BJ (cell line): ENCODE measurements around the gene DARS2. TPM values are rescaled to one million over a fixed set of nuclear protein-coding genes. Genes with fewer than 3 reads are reported as not detected.
A peak's percentile ranks its signal among the peaks of the same experiment; 100 is the strongest.

Source experiments
- CTCF ChIA-PET: fragments of 350-600 bp; formaldehyde crosslinking; extraction: SDS; loops from one replicate; lab custom pipeline; 2021; ENCODE audit warnings: antibody characterized with exemption, inconsistent platforms; lab: Yijun Ruan, JAX
- POLR2A ChIA-PET: fragments of 300-600 bp; sonication (Branson Sonifier 250); formaldehyde crosslinking; extraction: SDS; loops from one replicate; lab custom pipeline; 2021; ENCODE audit warnings: antibody characterized with exemption; lab: Charles Lee
- DNase-seq: peaks from one replicate; pipeline ENCODE4 v3.0.0-alpha.2; 2011; ENCODE audit warnings: low read depth
- H3K27me3 ChIP-seq: 2 replicates; pipeline ENCODE4 v1.6.0; 2011; ENCODE audit warnings: low read length; ENCODE audit not compliant: control insufficient read depth, insufficient read depth
- H3K36me3 ChIP-seq: 2 replicates; pipeline ENCODE4 v1.5.1; 2011; ENCODE audit warnings: low read length; ENCODE audit not compliant: control insufficient read depth, insufficient read depth
- H3K4me3 ChIP-seq: 2 replicates; pipeline ENCODE4 v1.5.1; 2011; ENCODE audit warnings: low read depth, mild to moderate bottlenecking, control low read depth, low read length
- polyA minus RNA-seq: library from RNA; depleted of rRNA, polyadenylated mRNA; stranded (reverse); fragments of >200 nt; gene quantifications from 2 replicates; pipeline ENCODE4 v1.2.3, GENCODE V29; 2011; rRNA and poly(A)+ RNA removed
- polyA plus RNA-seq: library from polyadenylated mRNA; depleted of rRNA; stranded (reverse); fragments of >200 nt; gene quantifications from 2 replicates; pipeline ENCODE4 v1.2.3, GENCODE V29; 2011; rRNA removed
- TF ChIP-seq, protein P1 (sequence below): IDR thresholded peaks from 2 replicates; pipeline ENCODE4 v1.5.1; 2011; ENCODE audit warnings: low read depth, mild to moderate bottlenecking, control low read depth, inconsistent platforms, low read length, moderate library complexity; ENCODE audit not compliant: insufficient read depth

The DARS2 gene
- polyA plus RNA-seq (15.8 and 24.3 TPM in 2 replicates), polyA minus RNA-seq (13.7 and 17.3 TPM in 2 replicates)

DNA sequence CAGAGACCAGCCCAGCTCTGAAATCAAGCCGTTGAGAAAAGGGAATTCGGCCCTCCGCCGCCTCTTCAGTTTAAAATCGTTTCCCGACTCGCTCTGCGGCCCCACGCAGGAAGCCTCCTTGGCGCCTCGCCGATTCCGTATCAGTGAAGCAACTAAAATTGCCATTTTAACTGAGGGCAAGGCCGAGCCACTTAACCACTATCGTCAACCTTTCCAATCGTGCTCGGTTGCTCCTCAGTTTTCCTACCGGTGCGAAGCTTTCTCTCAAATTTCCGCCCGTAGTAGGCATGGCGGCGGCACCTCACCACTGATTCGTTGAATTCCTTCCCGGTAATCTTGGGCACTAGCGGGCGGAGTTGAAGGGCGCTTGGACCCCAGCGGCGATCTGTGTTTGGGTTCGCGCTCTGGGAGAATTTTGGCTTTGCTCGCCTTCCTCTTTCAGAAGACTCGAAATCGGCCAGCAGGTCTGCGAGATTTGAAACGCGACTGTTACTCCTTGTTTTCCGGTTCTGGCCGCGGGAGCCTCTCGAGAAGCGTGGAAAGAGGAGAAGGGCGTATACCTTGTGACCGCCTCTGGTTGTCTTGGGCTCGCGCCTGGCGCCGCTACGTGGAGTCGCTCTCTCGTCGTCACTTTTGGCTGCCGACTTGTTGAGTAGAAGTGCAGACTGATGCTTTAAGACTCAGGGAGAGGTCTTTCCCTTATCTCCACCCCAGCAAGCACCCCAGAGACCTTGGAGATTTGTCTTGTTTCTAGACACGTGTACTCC lies at the start of gene DARS2, which contains the start of gene CENPL:
TSS of gene DARS2 (plus strand) at position 359 of the 767 bp plus-strand sequence. CDS start 557 bp downstream, outside the sequence.
TSS of gene CENPL (minus strand) at position 569 of the 767 bp plus-strand sequence. CDS start 13,584 bp downstream, outside the sequence.
- TF ChIP-seq, protein P1, sequence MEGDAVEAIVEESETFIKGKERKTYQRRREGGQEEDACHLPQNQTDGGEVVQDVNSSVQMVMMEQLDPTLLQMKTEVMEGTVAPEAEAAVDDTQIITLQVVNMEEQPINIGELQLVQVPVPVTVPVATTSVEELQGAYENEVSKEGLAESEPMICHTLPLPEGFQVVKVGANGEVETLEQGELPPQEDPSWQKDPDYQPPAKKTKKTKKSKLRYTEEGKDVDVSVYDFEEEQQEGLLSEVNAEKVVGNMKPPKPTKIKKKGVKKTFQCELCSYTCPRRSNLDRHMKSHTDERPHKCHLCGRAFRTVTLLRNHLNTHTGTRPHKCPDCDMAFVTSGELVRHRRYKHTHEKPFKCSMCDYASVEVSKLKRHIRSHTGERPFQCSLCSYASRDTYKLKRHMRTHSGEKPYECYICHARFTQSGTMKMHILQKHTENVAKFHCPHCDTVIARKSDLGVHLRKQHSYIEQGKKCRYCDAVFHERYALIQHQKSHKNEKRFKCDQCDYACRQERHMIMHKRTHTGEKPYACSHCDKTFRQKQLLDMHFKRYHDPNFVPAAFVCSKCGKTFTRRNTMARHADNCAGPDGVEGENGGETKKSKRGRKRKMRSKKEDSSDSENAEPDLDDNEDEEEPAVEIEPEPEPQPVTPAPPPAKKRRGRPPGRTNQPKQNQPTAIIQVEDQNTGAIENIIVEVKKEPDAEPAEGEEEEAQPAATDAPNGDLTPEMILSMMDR, result no peak
- POLR2A ChIA-PET, result no interaction called here
- CTCF ChIA-PET, result interaction anchor here (0.8 to 2.2 kb wide), 8 partner anchors 107 to 1081 kb away, joined by 3 to 10 read pairs (median 4); no protein-coding TSS in a partner anchor
- Histone ChIP-seq H3K36me3 (no peaks in the 10 kb centered on the region), H3K4me3 (peak within 1 kb of the TSS; percentile 82), H3K27me3 (no peaks in the 10 kb centered on the region)
- peak; percentile 93 for DNase-seq

GRCh38 chr1:173775578-173776226 lies 48.8 kb upstream of the DARS2 start:
- ChIA-PET POLR2A (no interaction called here), CTCF (interaction anchor here (0.9 kb wide), 1 partner anchor 11 kb away, joined by 3 read pairs; no protein-coding TSS in a partner anchor)
- Histone ChIP-seq H3K36me3 (peaks cover 3% of the 10 kb centered on the region; the same call in 1 of the 2 replicates), H3K4me3 (no peak overlapping the region), H3K27me3 (no peaks in the 10 kb centered on the region)
- TF ChIP-seq, protein P1, result no peak
- DNase-seq, result no peak

DNA sequence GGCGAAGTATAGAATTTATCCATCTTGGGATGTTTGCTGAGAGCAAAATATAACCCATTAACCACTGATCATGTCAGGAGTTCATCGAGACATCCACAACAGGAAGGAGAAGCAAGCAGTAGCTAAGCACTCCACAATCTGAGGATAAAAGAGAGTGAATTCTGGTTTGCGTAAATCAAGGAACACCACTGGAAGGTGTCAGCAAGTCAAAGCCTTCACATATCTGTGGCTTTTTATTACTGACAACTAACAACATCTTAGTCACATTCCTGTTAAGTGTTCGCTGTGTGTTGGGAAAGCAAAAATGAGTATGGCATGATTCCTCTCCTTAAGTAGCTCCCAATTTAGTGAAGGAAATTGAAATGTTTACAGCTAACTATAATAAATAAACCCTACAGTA lies 44.5 kb upstream of the DARS2 start:
- POLR2A ChIA-PET, result interaction anchor here (0.6 kb wide), 1 partner anchor 10 kb away, joined by 8 read pairs; no protein-coding TSS in a partner anchor
- CTCF ChIA-PET, result interaction anchor here (1.5 kb wide), 1 partner anchor 25 kb away, joined by 6 read pairs; no protein-coding TSS in a partner anchor
- H3K4me3 ChIP-seq, result no peak overlapping the region
- H3K36me3 ChIP-seq, result peaks cover 9% of the 10 kb centered on the region
- no peak for DNase-seq
- H3K27me3 ChIP-seq, result no peaks in the 10 kb centered on the region
- TF ChIP-seq, protein P1, result no peak

GRCh38 chr1:173784997-173785396 lies 39.5 kb upstream of the DARS2 start:
- H3K27me3 ChIP-seq, result no peaks in the 10 kb centered on the region
- CTCF ChIA-PET, result interaction anchor here (0.5 to 1.3 kb wide), 3 partner anchors 9 to 356 kb away, joined by 3 to 8 read pairs (median 4); no protein-coding TSS in a partner anchor
- peaks cover 7% of the 10 kb centered on the region for H3K36me3 ChIP-seq

More at GRCh38 chr1:173784997-173785396, 39.5 kb upstream of the DARS2 start:
- DNase-seq, result no peak
- TF ChIP-seq, protein P1, result no peak
- POLR2A ChIA-PET, result no interaction called here
- no peak overlapping the region for H3K4me3 ChIP-seq
